ENCODE results near the gene IL22RA2.

Gene IL22RA2

GRCh38 chr6:137148306-137149034, 25.0 kb downstream of the IL22RA2 start:
- H4K91ac ChIP-seq (ENCODE audit: low read depth, low read length), result no peak overlapping the region
- no CpG with 5 or more reads among the region's 2 CpGs for WGBS (ENCODE audit: extremely low coverage, insufficient coverage, insufficient read length)
- no peak overlapping the region for H3K14ac ChIP-seq (ENCODE audit: low read length)
- H3K27ac ChIP-seq (ENCODE audit: low read depth, low read length), result no peak overlapping the region
- H2AFZ ChIP-seq (ENCODE audit: insufficient read depth, low read length, poor library complexity), result no peak overlapping the region
- no peak overlapping the region for H2BK5ac ChIP-seq (ENCODE audit: low read depth, low read length, poor library complexity)
- peaks cover 3% of the 10 kb centered on the region for H3K79me1 ChIP-seq (ENCODE audit: low read length)
- peak; percentile 82 to 99 for DNase-seq
- no peak overlapping the region for H3K4me2 ChIP-seq (ENCODE audit: low read length)
- no peak overlapping the region for H3K9ac ChIP-seq (ENCODE audit: low read length)
- no peak overlapping the region for H3K4ac ChIP-seq (ENCODE audit: low read depth, low read length)
- H3K27me3 ChIP-seq (ENCODE audit: insufficient read depth, low read length), result no peaks in the 10 kb centered on the region
- no peak overlapping the region for H4K8ac ChIP-seq (ENCODE audit: low read depth, low read length)
- H3K4me1 ChIP-seq (ENCODE audit: control insufficient read depth in 1 of 2, insufficient read depth in 2 of 2, low read length in 2 of 2), result no peaks in the 10 kb centered on the region
- H3K79me2 ChIP-seq (ENCODE audit: control insufficient read depth, insufficient read depth, low read length, poor library complexity), result no peaks in the 10 kb centered on the region
- no peak overlapping the region for H3K4me3 ChIP-seq (ENCODE audit: low read depth, low read length)
- no peaks in the 10 kb centered on the region for H3K9me3 ChIP-seq (ENCODE audit: insufficient read depth, low read depth, low read length)
- H2BK12ac ChIP-seq (ENCODE audit: low read length), result peak overlapping the region; percentile 13
- H2BK120ac ChIP-seq (ENCODE audit: insufficient read depth, low read length, poor library complexity), result no peak overlapping the region
- no peak overlapping the region for H3K23ac ChIP-seq (ENCODE audit: low read length)
- no peaks in the 10 kb centered on the region for H3K36me3 ChIP-seq (ENCODE audit: control insufficient read depth in 1 of 2, insufficient read depth in 2 of 2, low read length in 2 of 2)
- no peak overlapping the region for H3K18ac ChIP-seq (ENCODE audit: low read length)
- H2AK5ac ChIP-seq (ENCODE audit: low read length), result no peak overlapping the region
- no peak overlapping the region for H4K12ac ChIP-seq (ENCODE audit: low read depth, low read length)

- H3K14ac ChIP-seq (ENCODE audit: low read length), result no peak overlapping the region
- no peak overlapping the region for H3K18ac ChIP-seq (ENCODE audit: low read length)
- H2BK120ac ChIP-seq (ENCODE audit: insufficient read depth, low read length, poor library complexity), result no peak overlapping the region
- H3K79me2 ChIP-seq (ENCODE audit: control insufficient read depth, insufficient read depth, low read length, poor library complexity), result no peaks in the 10 kb centered on the region
- H3K4me3 ChIP-seq (ENCODE audit: low read depth, low read length), result no peak overlapping the region
- H4K12ac ChIP-seq (ENCODE audit: low read depth, low read length), result no peak overlapping the region
- H3K9ac ChIP-seq (ENCODE audit: low read length), result no peak overlapping the region
- H4K91ac ChIP-seq (ENCODE audit: low read depth, low read length), result no peak overlapping the region
- H3K79me1 ChIP-seq (ENCODE audit: low read length), result peaks cover 3% of the 10 kb centered on the region
- no peak overlapping the region for H2AK5ac ChIP-seq (ENCODE audit: low read length)
- no peaks in the 10 kb centered on the region for H3K36me3 ChIP-seq (ENCODE audit: control insufficient read depth in 1 of 2, insufficient read depth in 2 of 2, low read length in 2 of 2)
- no peak overlapping the region for H3K4me2 ChIP-seq (ENCODE audit: low read length)
- no peak overlapping the region for H4K8ac ChIP-seq (ENCODE audit: low read depth, low read length)
- no peak overlapping the region for H3K23ac ChIP-seq (ENCODE audit: low read length)
- no peak overlapping the region for H3K4ac ChIP-seq (ENCODE audit: low read depth, low read length)
- H2AFZ ChIP-seq (ENCODE audit: insufficient read depth, low read length, poor library complexity), result no peak overlapping the region
- H3K9me3 ChIP-seq (ENCODE audit: insufficient read depth, low read depth, low read length), result no peaks in the 10 kb centered on the region
- H3K4me1 ChIP-seq (ENCODE audit: control insufficient read depth in 1 of 2, insufficient read depth in 2 of 2, low read length in 2 of 2), result no peaks in the 10 kb centered on the region
- WGBS (ENCODE audit: extremely low coverage, insufficient coverage, insufficient read length), result no CpG with 5 or more reads among the region's 4 CpGs
- H3K27ac ChIP-seq (ENCODE audit: low read depth, low read length), result no peak overlapping the region
- no peak for DNase-seq
- no peak overlapping the region for H2BK12ac ChIP-seq (ENCODE audit: low read length)
- no peak overlapping the region for H2BK5ac ChIP-seq (ENCODE audit: low read depth, low read length, poor library complexity)
- no peaks in the 10 kb centered on the region for H3K27me3 ChIP-seq (ENCODE audit: insufficient read depth, low read length)
Observed at GRCh38 chr6:137147195-137147594, 26.2 kb downstream of the IL22RA2 start.

GRCh38 chr6:137146206-137146605, 27.2 kb downstream of the IL22RA2 start:
- H2BK120ac ChIP-seq (ENCODE audit: insufficient read depth, low read length, poor library complexity), result no peak overlapping the region
- no peak overlapping the region for H3K4me2 ChIP-seq (ENCODE audit: low read length)
- no peaks in the 10 kb centered on the region for H3K79me2 ChIP-seq (ENCODE audit: control insufficient read depth, insufficient read depth, low read length, poor library complexity)
- DNase-seq, result peak; percentile 62 to 80
- H3K9me3 ChIP-seq (ENCODE audit: insufficient read depth, low read depth, low read length), result no peaks in the 10 kb centered on the region
- H3K27ac ChIP-seq (ENCODE audit: low read depth, low read length), result no peak overlapping the region
- H2BK12ac ChIP-seq (ENCODE audit: low read length), result no peak overlapping the region
- no peaks in the 10 kb centered on the region for H3K4me1 ChIP-seq (ENCODE audit: control insufficient read depth in 1 of 2, insufficient read depth in 2 of 2, low read length in 2 of 2)
- no peak overlapping the region for H2AK5ac ChIP-seq (ENCODE audit: low read length)
- H4K12ac ChIP-seq (ENCODE audit: low read depth, low read length), result no peak overlapping the region
- no CpG with 5 or more reads among the region's 4 CpGs for WGBS (ENCODE audit: extremely low coverage, insufficient coverage, insufficient read length)
- no peak overlapping the region for H3K14ac ChIP-seq (ENCODE audit: low read length)
- no peak overlapping the region for H3K4me3 ChIP-seq (ENCODE audit: low read depth, low read length)
- no peak overlapping the region for H2BK5ac ChIP-seq (ENCODE audit: low read depth, low read length, poor library complexity)
- no peak overlapping the region for H2AFZ ChIP-seq (ENCODE audit: insufficient read depth, low read length, poor library complexity)
- H3K36me3 ChIP-seq (ENCODE audit: control insufficient read depth in 1 of 2, insufficient read depth in 2 of 2, low read length in 2 of 2), result no peaks in the 10 kb centered on the region
- peaks cover 3% of the 10 kb centered on the region for H3K79me1 ChIP-seq (ENCODE audit: low read length)
- H4K91ac ChIP-seq (ENCODE audit: low read depth, low read length), result no peak overlapping the region
- no peak overlapping the region for H4K8ac ChIP-seq (ENCODE audit: low read depth, low read length)
- no peaks in the 10 kb centered on the region for H3K27me3 ChIP-seq (ENCODE audit: insufficient read depth, low read length)
- H3K4ac ChIP-seq (ENCODE audit: low read depth, low read length), result no peak overlapping the region
- H3K18ac ChIP-seq (ENCODE audit: low read length), result no peak overlapping the region
- H3K9ac ChIP-seq (ENCODE audit: low read length), result no peak overlapping the region
- no peak overlapping the region for H3K23ac ChIP-seq (ENCODE audit: low read length)

- H4K91ac ChIP-seq (ENCODE audit: low read depth, low read length), result no peak overlapping the region
- no peak overlapping the region for H2BK12ac ChIP-seq (ENCODE audit: low read length)
- H3K4me2 ChIP-seq (ENCODE audit: low read length), result no peak overlapping the region
- no CpG with 5 or more reads among the region's 4 CpGs for WGBS (ENCODE audit: extremely low coverage, insufficient coverage, insufficient read length)
- no peak overlapping the region for H3K23ac ChIP-seq (ENCODE audit: low read length)
- H3K9me3 ChIP-seq (ENCODE audit: insufficient read depth, low read depth, low read length), result no peaks in the 10 kb centered on the region
- H3K4me3 ChIP-seq (ENCODE audit: low read depth, low read length), result no peak overlapping the region
- no peaks in the 10 kb centered on the region for H3K36me3 ChIP-seq (ENCODE audit: control insufficient read depth in 1 of 2, insufficient read depth in 2 of 2, low read length in 2 of 2)
- DNase-seq, result peak; percentile 36 to 79
- no peak overlapping the region for H2BK120ac ChIP-seq (ENCODE audit: insufficient read depth, low read length, poor library complexity)
- H3K79me1 ChIP-seq (ENCODE audit: low read length), result peaks cover 3% of the 10 kb centered on the region
- no peak overlapping the region for H3K9ac ChIP-seq (ENCODE audit: low read length)
- H4K8ac ChIP-seq (ENCODE audit: low read depth, low read length), result no peak overlapping the region
- H3K27me3 ChIP-seq (ENCODE audit: insufficient read depth, low read length), result no peaks in the 10 kb centered on the region
- no peak overlapping the region for H3K14ac ChIP-seq (ENCODE audit: low read length)
- no peaks in the 10 kb centered on the region for H3K79me2 ChIP-seq (ENCODE audit: control insufficient read depth, insufficient read depth, low read length, poor library complexity)
- no peak overlapping the region for H3K4ac ChIP-seq (ENCODE audit: low read depth, low read length)
- H2BK5ac ChIP-seq (ENCODE audit: low read depth, low read length, poor library complexity), result no peak overlapping the region
- H3K18ac ChIP-seq (ENCODE audit: low read length), result no peak overlapping the region
- no peak overlapping the region for H2AFZ ChIP-seq (ENCODE audit: insufficient read depth, low read length, poor library complexity)
- no peak overlapping the region for H4K12ac ChIP-seq (ENCODE audit: low read depth, low read length)
- H3K27ac ChIP-seq (ENCODE audit: low read depth, low read length), result no peak overlapping the region
- no peak overlapping the region for H2AK5ac ChIP-seq (ENCODE audit: low read length)
- H3K4me1 ChIP-seq (ENCODE audit: control insufficient read depth in 1 of 2, insufficient read depth in 2 of 2, low read length in 2 of 2), result no peaks in the 10 kb centered on the region
Observed at GRCh38 chr6:137145421-137145820, 28.0 kb downstream of the IL22RA2 start.

All from trophoblast cell (in vitro differentiated cells and primary cell).